Thoracic aorta (tissue), 2 donors: ENCODE measurements around the gene GPR160. TPM values are rescaled to one million over a fixed set of nuclear protein-coding genes. Genes with fewer than 3 reads are reported as not detected.

ENCODE experiments used
- ATAC-seq: fragments of 150-250 bp; one replicate; pipeline ENCODE4 v1.8.0; 2017; ENCODE audit warnings: low read depth; ENCODE audit not compliant: insufficient number of reproducible peaks, low FRiP score
- DNase-seq: peaks from one replicate; pipeline ENCODE4 v3.0.0-alpha.2; 2020; ENCODE audit warnings: low spot score
- H3K27ac ChIP-seq, 2 donors: fragments of 200-600 bp; sonication (generic); 1 replicate in 1 of 2; 2 replicates in 1 of 2; pipeline ENCODE4 v1.5.1; 2016; ENCODE audit warnings: mild to moderate bottlenecking in 2 of 2, moderate library complexity in 2 of 2
- H3K27me3 ChIP-seq: fragments of 200-600 bp; sonication (generic); replicated peaks from 2 replicates; pipeline ENCODE4 v1.6.0; 2016; ENCODE audit warnings: mild to moderate bottlenecking; ENCODE audit not compliant: insufficient read depth
- H3K36me3 ChIP-seq: fragments of 200-600 bp; sonication (generic); one replicate; pipeline ENCODE4 v1.5.1; 2016
- H3K4me1 ChIP-seq, 2 donors: fragments of 200-600 bp; sonication (generic); 1 replicate in 1 of 2; 2 replicates in 1 of 2; pipeline versions ENCODE4 v1.5.1 to v1.6.0; 2016; ENCODE audit warnings: low read depth in 2 of 2, mild to moderate bottlenecking in 1 of 2; ENCODE audit not compliant: control insufficient read depth in 1 of 2
- H3K4me3 ChIP-seq: fragments of 200-600 bp; sonication (generic); 2 replicates; pipeline ENCODE4 v1.5.1; 2016; ENCODE audit warnings: mild to moderate bottlenecking
- H3K9me3 ChIP-seq: fragments of 200-600 bp; sonication (generic); 2 replicates; pipeline ENCODE4 v1.5.1; 2016
- total RNA-seq, 2 donors: library from RNA; depleted of rRNA; stranded (reverse); fragments of >200 nt; gene quantifications; one replicate each; pipeline versions ENCODE4 v1.1.0 to v1.2.3, GENCODE V29; 2016
- TF ChIP-seq, protein P1 (sequence below): fragments of 200-600 bp; sonication (generic); IDR thresholded peaks from one replicate; pipeline ENCODE4 v1.5.1; 2019; ENCODE audit warnings: antibody characterized with exemption

The GPR160 gene, protein sequence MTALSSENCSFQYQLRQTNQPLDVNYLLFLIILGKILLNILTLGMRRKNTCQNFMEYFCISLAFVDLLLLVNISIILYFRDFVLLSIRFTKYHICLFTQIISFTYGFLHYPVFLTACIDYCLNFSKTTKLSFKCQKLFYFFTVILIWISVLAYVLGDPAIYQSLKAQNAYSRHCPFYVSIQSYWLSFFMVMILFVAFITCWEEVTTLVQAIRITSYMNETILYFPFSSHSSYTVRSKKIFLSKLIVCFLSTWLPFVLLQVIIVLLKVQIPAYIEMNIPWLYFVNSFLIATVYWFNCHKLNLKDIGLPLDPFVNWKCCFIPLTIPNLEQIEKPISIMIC
- total RNA-seq, result 1 to 10 TPM; 2.2 to 2.3 TPM

DNA sequence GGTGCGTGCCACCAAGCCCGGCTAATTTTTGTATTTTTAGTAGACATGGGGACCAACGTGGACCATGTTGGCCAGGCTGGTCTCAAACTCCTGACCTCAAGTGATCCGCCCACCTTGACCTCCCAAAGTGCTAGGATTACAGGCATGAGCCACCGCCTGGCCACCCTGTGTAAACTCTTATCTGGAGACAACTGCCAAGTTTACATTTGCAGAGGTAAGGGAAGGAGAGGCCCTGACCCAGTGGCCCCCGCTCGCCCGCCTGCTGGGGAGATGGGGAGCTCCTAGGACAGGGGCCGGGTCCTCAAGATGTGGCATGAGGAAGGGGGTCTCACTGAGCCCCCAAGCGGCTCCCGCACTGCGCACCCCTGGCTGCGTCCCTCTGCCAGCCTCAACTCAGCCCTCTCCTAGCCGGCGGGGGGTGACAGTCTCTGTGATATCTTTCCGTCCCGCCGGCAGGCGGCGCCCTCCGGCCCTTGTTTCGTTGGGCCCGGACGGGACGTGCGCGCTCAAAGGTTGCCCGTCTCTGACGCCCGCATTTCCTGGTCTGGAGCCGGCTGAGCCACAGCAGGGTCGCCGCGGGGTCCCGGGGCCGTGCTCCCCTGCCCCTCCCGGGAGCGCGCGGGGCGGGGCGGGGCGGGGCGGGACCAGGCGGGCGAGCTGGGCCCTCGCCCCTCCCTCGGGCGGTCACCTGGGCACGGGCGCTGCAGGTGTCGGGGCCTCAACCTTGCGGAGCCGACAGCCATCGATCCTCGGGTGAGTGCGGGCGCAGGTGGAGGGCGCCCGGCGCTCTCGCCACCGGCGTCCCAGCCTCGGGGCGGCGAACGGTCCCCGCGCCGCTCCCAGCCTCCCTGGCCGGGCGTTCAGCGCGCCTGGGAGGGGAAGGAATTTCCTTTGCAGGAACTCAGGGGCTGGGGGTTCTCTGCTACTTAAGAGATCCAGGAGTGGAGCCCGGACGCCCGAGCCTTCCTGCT, at the start of gene GPR160:
Gene GPR160, plus strand, starts transcription at position 533 of the 971 bp plus-strand sequence. CDS start 45,978 bp downstream, outside the sequence.
- TF ChIP-seq, protein P1, sequence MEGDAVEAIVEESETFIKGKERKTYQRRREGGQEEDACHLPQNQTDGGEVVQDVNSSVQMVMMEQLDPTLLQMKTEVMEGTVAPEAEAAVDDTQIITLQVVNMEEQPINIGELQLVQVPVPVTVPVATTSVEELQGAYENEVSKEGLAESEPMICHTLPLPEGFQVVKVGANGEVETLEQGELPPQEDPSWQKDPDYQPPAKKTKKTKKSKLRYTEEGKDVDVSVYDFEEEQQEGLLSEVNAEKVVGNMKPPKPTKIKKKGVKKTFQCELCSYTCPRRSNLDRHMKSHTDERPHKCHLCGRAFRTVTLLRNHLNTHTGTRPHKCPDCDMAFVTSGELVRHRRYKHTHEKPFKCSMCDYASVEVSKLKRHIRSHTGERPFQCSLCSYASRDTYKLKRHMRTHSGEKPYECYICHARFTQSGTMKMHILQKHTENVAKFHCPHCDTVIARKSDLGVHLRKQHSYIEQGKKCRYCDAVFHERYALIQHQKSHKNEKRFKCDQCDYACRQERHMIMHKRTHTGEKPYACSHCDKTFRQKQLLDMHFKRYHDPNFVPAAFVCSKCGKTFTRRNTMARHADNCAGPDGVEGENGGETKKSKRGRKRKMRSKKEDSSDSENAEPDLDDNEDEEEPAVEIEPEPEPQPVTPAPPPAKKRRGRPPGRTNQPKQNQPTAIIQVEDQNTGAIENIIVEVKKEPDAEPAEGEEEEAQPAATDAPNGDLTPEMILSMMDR, result peak; percentile 47
- Histone ChIP-seq H3K36me3 (no peaks in the 10 kb centered on the region), H3K4me1 (peaks cover 4 to 16% of the 10 kb centered on the region in 2 donors), H3K4me3 (peak within 1 kb of the TSS; percentile 68), H3K9me3 (no peaks in the 10 kb centered on the region), H3K27me3 (no peaks in the 10 kb centered on the region), H3K27ac (no peak within 1 kb of the TSS)
- DNase-seq (no peak), ATAC-seq (no peak)

DNA sequence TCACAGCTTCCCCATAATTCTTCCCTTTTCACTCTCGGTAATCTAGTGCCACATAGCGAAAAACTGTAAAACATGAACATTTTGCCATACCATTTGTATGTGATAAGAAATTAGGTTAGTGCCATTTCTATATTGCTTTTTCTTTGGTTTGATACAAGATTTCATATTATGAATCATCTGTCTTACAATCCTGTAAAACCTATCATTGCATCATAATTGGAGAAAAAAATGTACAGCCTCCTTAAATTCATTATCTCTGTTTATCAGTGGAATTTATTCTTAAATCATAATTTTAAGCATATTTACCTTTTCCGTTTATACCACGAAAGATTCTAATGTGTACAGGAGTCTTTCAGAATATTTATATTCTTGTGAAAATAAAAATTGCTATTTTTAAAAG, 47.4 kb upstream of the GPR160 start:
- no peaks in the 10 kb centered on the region for H3K9me3 ChIP-seq
- no peaks in the 10 kb centered on the region for H3K27me3 ChIP-seq
- no peak overlapping the region for H3K4me3 ChIP-seq
- peaks cover 22% of the 10 kb centered on the region for H3K36me3 ChIP-seq
- H3K4me1 ChIP-seq, result no peaks in the 10 kb centered on the region
- ATAC-seq (no peak), DNase-seq (no peak)
- no peak overlapping the region for H3K27ac ChIP-seq
- TF ChIP-seq, protein P1, result no peak

DNA sequence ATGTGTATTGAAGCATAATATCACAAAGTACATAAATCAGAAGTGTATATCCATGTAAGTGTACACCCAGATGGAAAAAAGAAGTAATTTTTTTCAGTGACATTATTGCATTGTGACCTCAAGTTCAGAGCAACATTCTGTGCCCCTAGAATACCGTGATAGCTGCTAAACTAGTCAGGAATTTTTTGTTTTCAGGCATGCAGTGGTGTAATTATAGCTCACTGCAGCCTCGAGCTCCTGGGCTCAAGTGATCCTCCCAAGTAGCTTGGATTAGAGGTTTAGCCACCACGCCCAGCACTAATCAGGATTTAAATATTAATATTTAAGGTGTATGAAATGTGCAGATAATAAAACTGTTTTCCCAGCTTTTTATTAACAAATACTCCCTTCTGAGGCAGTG, 45.6 kb upstream of the GPR160 start:
- DNase-seq, result no peak
- Histone ChIP-seq H3K27me3 (no peaks in the 10 kb centered on the region), H3K9me3 (no peaks in the 10 kb centered on the region), H3K27ac (no peak overlapping the region), H3K36me3 (peaks cover 11% of the 10 kb centered on the region), H3K4me3 (no peak overlapping the region), H3K4me1 (no peaks in the 10 kb centered on the region)
- TF ChIP-seq, protein P1, result no peak
- no peak for ATAC-seq

DNA sequence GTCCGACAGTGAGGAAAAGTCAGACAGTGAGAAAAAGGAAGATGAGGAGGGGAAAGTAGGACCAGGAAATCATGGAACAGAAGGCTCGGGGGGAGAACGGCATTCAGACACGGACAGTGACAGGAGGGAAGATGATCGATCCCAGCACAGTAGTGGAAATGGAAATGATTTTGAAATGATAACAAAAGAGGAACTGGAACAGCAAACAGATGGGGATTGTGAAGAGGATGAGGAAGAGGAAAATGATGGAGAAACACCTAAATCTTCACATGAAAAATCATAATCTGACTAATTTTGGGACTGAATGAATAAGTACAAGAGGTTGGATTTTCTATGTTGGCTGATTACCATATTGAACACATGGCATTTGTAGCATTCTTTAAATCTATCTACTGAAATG, 45.0 kb upstream of the GPR160 start:
- TF ChIP-seq, protein P1, result no peak
- ATAC-seq (no peak), DNase-seq (no peak)
- no peaks in the 10 kb centered on the region for H3K27me3 ChIP-seq
- H3K27ac ChIP-seq, result no peak overlapping the region
- H3K36me3 ChIP-seq, result peaks cover 8% of the 10 kb centered on the region
- no peak overlapping the region for H3K4me3 ChIP-seq
- H3K9me3 ChIP-seq, result no peaks in the 10 kb centered on the region
- no peaks in the 10 kb centered on the region for H3K4me1 ChIP-seq

DNA sequence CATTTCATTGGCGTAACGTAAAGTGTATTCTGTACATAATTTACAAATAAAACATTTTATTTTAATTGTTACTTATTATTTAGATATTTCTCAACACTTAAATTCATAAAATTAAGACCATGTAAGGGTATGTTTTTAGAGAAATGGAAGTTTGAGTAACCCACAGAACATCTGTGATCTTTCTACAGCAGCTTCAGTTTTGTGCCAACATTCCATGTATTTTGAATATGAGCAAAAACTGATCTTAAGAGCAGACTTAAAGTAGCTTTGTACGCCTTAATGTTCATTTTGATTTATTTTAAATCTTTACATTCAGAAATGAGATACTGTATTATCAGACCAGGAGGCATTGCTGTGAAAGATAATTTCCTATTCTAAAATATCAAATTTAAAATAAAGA, 44.0 kb upstream of the GPR160 start:
- Histone ChIP-seq H3K4me1 (no peaks in the 10 kb centered on the region), H3K36me3 (peaks cover 4% of the 10 kb centered on the region), H3K27ac (no peak overlapping the region), H3K27me3 (no peaks in the 10 kb centered on the region), H3K9me3 (no peaks in the 10 kb centered on the region), H3K4me3 (no peak overlapping the region)
- ATAC-seq, result no peak
- TF ChIP-seq, protein P1, result no peak
- no peak for DNase-seq
